Measurements from ENCODE around the gene PHKG1. TPM values are rescaled to one million over a fixed set of nuclear protein-coding genes. Genes with fewer than 3 reads are reported as not detected.
A peak's percentile ranks its signal among the peaks of the same experiment; 100 is the strongest.

PHKG1 gene
- total RNA-seq, 2 donors from 2014 or later = 0.46 TPM

GRCh38 chr7:56063500-56063881 lies 29.3 kb downstream of the PHKG1 start:
- H3K9me3 ChIP-seq (ENCODE audit: control insufficient read depth, low read length) = no peaks in the 10 kb centered on the region
- WGBS, 2 experiments (ENCODE audit: insufficient coverage in 1 of 2, insufficient read length in 1 of 2) = 87 to 95% methylated on average over 3 to 7 of the region's 7 CpGs
- H3K4me3 ChIP-seq (ENCODE audit: low read length) = peak overlapping the region; percentile 89

GRCh38 chr7:56062382-56062781 lies 30.4 kb downstream of the PHKG1 start:
- Mint-ChIP-seq H3K36me3 (ENCODE audit: low read depth) (peaks cover 64% of the 10 kb centered on the region), H3K4me1 (peaks cover 3% of the 10 kb centered on the region), H3K27ac (peak overlapping the region; percentile 50), H3K27me3 (ENCODE audit: insufficient read depth) (no peaks in the 10 kb centered on the region), H3K9me3 (no peaks in the 10 kb centered on the region), H3K4me3 (no peak overlapping the region)
- H3K9me3 ChIP-seq (ENCODE audit: control insufficient read depth, low read length) = no peaks in the 10 kb centered on the region
- H3K36me3 ChIP-seq (ENCODE audit: control insufficient read depth, insufficient read depth, low read length) = peaks cover 64% of the 10 kb centered on the region
- WGBS, 2 experiments (ENCODE audit: insufficient coverage in 1 of 2, insufficient read length in 1 of 2) = 94 to 100% methylated on average over 2 of the region's 2 CpGs
- no peak overlapping the region for H3K27ac ChIP-seq (ENCODE audit: low read depth, low read length)
- no peak for DNase-seq
- no peak overlapping the region for H3K4me3 ChIP-seq (ENCODE audit: low read length)
- no peak for TF ChIP-seq CTCF (conservative IDR thresholded peaks at IDR 0.05)
- peaks cover 3% of the 10 kb centered on the region for H3K4me1 ChIP-seq (ENCODE audit: control insufficient read depth, insufficient read depth, low read length)
- no peaks in the 10 kb centered on the region for H3K27me3 ChIP-seq (ENCODE audit: control insufficient read depth, insufficient read depth, low read length, poor library complexity, severe bottlenecking)
- no peak overlapping the region for H3K9ac ChIP-seq (ENCODE audit: extremely low read depth, low read length, poor library complexity, severe bottlenecking)

More at GRCh38 chr7:56063500-56063881, 29.3 kb downstream of the PHKG1 start:
- no peak for TF ChIP-seq CTCF (conservative IDR thresholded peaks at IDR 0.05)
- H3K4me1 Mint-ChIP-seq = peaks cover 3% of the 10 kb centered on the region
- DNase-seq = no peak
- H3K4me3 Mint-ChIP-seq = peak overlapping the region; percentile 93
- peak overlapping the region; percentile 66 for H3K27ac ChIP-seq (ENCODE audit: low read depth, low read length)
- H3K36me3 Mint-ChIP-seq (ENCODE audit: low read depth) = peaks cover 57% of the 10 kb centered on the region
- H3K9ac ChIP-seq (ENCODE audit: extremely low read depth, low read length, poor library complexity, severe bottlenecking) = peak overlapping the region; percentile 19
- H3K36me3 ChIP-seq (ENCODE audit: control insufficient read depth, insufficient read depth, low read length) = peaks cover 57% of the 10 kb centered on the region
- peaks cover 3% of the 10 kb centered on the region for H3K4me1 ChIP-seq (ENCODE audit: control insufficient read depth, insufficient read depth, low read length)
- no peaks in the 10 kb centered on the region for H3K9me3 Mint-ChIP-seq
- no peaks in the 10 kb centered on the region for H3K27me3 Mint-ChIP-seq (ENCODE audit: insufficient read depth)
- H3K27me3 ChIP-seq (ENCODE audit: control insufficient read depth, insufficient read depth, low read length, poor library complexity, severe bottlenecking) = no peaks in the 10 kb centered on the region
- H3K27ac Mint-ChIP-seq = peak overlapping the region; percentile 87

GRCh38 chr7:56053993-56054392 lies 38.8 kb downstream of the PHKG1 start:
- Histone ChIP-seq H3K36me3 (ENCODE audit: control insufficient read depth, insufficient read depth, low read length) (peaks cover 61% of the 10 kb centered on the region), H3K27ac (ENCODE audit: low read depth, low read length) (no peak overlapping the region), H3K9ac (ENCODE audit: extremely low read depth, low read length, poor library complexity, severe bottlenecking) (no peak overlapping the region), H3K4me3 (ENCODE audit: low read length) (peak overlapping the region; percentile 88), H3K9me3 (ENCODE audit: control insufficient read depth, low read length) (no peaks in the 10 kb centered on the region), H3K27me3 (ENCODE audit: control insufficient read depth, insufficient read depth, low read length, poor library complexity, severe bottlenecking) (no peaks in the 10 kb centered on the region), H3K4me1 (ENCODE audit: control insufficient read depth, insufficient read depth, low read length) (peaks cover 9% of the 10 kb centered on the region)
- H3K9me3 Mint-ChIP-seq = no peaks in the 10 kb centered on the region
- no peaks in the 10 kb centered on the region for H3K27me3 Mint-ChIP-seq (ENCODE audit: insufficient read depth)
- H3K4me1 Mint-ChIP-seq = peaks cover 16% of the 10 kb centered on the region
- H3K27ac Mint-ChIP-seq = peak overlapping the region; percentile 85
- no peak for DNase-seq
- H3K36me3 Mint-ChIP-seq (ENCODE audit: low read depth) = peaks cover 61% of the 10 kb centered on the region
- TF ChIP-seq CTCF (conservative IDR thresholded peaks at IDR 0.05) = no peak
- peak overlapping the region; percentile 81 for H3K4me3 Mint-ChIP-seq
- 97 to 100% methylated on average over 2 of the region's 2 CpGs for WGBS, 2 experiments (ENCODE audit: insufficient coverage in 1 of 2, insufficient read length in 1 of 2)
